ENCODE data around the gene MALRD1.

DNA sequence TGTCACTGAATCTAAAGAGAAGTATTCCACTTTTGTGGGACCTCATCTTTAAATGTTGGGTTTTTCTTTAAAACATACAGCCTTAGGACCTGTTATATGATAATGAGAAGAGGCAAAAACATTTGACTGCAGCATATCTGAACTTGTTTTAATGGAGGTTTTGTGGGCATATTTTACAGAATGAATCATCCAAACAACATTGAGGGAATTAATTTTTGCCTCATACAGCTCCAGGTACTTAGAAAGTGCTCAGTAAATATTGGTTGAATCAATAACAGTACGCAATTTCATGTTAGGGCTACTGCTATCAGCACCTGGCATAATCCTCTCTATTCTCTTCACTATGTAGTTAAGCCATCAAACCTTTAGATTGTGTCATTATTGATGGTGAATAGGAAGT is 115.9 kb downstream of the MALRD1 start:
- TF ChIP-seq, protein P1, sequence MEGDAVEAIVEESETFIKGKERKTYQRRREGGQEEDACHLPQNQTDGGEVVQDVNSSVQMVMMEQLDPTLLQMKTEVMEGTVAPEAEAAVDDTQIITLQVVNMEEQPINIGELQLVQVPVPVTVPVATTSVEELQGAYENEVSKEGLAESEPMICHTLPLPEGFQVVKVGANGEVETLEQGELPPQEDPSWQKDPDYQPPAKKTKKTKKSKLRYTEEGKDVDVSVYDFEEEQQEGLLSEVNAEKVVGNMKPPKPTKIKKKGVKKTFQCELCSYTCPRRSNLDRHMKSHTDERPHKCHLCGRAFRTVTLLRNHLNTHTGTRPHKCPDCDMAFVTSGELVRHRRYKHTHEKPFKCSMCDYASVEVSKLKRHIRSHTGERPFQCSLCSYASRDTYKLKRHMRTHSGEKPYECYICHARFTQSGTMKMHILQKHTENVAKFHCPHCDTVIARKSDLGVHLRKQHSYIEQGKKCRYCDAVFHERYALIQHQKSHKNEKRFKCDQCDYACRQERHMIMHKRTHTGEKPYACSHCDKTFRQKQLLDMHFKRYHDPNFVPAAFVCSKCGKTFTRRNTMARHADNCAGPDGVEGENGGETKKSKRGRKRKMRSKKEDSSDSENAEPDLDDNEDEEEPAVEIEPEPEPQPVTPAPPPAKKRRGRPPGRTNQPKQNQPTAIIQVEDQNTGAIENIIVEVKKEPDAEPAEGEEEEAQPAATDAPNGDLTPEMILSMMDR (conservative IDR thresholded peaks at IDR 0.05 in 1 of 2, IDR thresholded peaks at IDR 0.05 in 1 of 2; ENCODE audit: low read depth in 1 of 2, low read length in 2 of 2), result no peak
- TF ChIP-seq EZH2 (IDR thresholded peaks at IDR 0.05; ENCODE audit: low read length, missing control alignments), result no peak

Data from fibroblast of lung (primary cell).